NT2/D1 (cell line): ENCODE results near the gene MC1R.

Experiments used
- YY1 ChIP-seq: IDR thresholded peaks from 2 replicates; pipeline ENCODE4 v1.6.1; 2011; ENCODE audit not compliant: insufficient read length, insufficient read depth
- ZNF274 ChIP-seq: IDR thresholded peaks from 2 replicates; pipeline ENCODE4 v1.6.1; 2011; ENCODE audit warnings: mild to moderate bottlenecking, low read depth, low read length

GRCh38 chr16:89908236-89908635 lies 10.4 kb upstream of the MC1R start:
- TF ChIP-seq YY1 (no peak), ZNF274 (no peak)
